Subcutaneous abdominal adipose tissue (tissue), 5 donors: ENCODE data around the gene NLRP5.
"Not testable (repeated sequence)": the region's sequence is repeated elsewhere in the genome, so short reads cannot be mapped to it uniquely, and the experiment has no call there.

Experiments used
- H3K27ac ChIP-seq: one replicate; pipeline ENCODE4 v1.7.0; 2013; ENCODE audit warnings: low read depth, mild to moderate bottlenecking, inconsistent platforms, low read length, moderate library complexity
- H3K27me3 ChIP-seq, 5 donors: one replicate each; pipeline ENCODE4 v1.7.0; 2013; ENCODE audit warnings: low read length in 5 of 5, inconsistent platforms in 1 of 5; ENCODE audit not compliant: control insufficient read depth in 5 of 5, insufficient read depth in 4 of 5
- H3K36me3 ChIP-seq, 5 donors: one replicate each; pipeline ENCODE4 v1.7.0; 2013; ENCODE audit warnings: low read length in 5 of 5; ENCODE audit not compliant: control insufficient read depth in 5 of 5, insufficient read depth in 5 of 5
- H3K4me1 ChIP-seq, 5 donors: one replicate each; pipeline ENCODE4 v1.7.0; 2013; ENCODE audit warnings: low read length in 5 of 5, mild to moderate bottlenecking in 3 of 5, moderate library complexity in 1 of 5; ENCODE audit not compliant: control insufficient read depth in 5 of 5, insufficient read depth in 5 of 5
- H3K4me3 ChIP-seq, 5 donors: one replicate each; pipeline ENCODE4 v1.7.0; 2013; ENCODE audit warnings: low read length in 5 of 5, low read depth in 1 of 5
- H3K9ac ChIP-seq, 5 donors: one replicate each; pipeline ENCODE4 v1.7.0; 2013; ENCODE audit warnings: low read length in 5 of 5, mild to moderate bottlenecking in 4 of 5, moderate library complexity in 3 of 5
- H3K9me3 ChIP-seq, 5 donors: one replicate each; pipeline ENCODE4 v1.7.0; 2013; ENCODE audit warnings: low read length in 5 of 5; ENCODE audit not compliant: control insufficient read depth in 5 of 5
- donor health status: healthy.
- donor health status: healthy.
- donor health status: healthy.
- donor health status: healthy.
- donor health status: healthy.

Gene NLRP5

DNA sequence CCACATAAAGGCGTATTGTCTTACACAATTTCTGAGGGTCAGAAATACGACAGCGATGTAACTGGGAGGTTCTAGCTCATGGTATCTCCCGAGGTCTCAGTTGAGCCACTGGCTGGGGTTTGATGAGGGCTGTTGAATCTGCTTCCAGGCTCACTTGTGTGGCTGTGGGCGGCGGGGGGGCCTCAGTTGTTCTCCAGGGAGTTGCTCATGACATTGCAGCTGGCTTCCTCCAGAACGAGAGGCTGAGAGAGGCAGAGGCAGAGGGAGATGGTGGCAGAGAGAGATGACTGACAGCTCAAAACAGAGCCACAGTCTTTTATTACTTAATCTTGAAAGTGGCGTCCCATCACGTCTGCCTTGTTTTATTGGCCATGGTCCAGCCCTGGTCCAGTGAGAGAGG lies 6.2 kb upstream of the NLRP5 start:
- Histone ChIP-seq H3K27me3 (peaks cover 0 to 4% (median 0%) of the 10 kb centered on the region in 5 donors), H3K4me1 (no peaks in the 10 kb centered on the region), H3K27ac (no peak overlapping the region), H3K4me3 (no peak overlapping the region), H3K9ac (no peak overlapping the region), H3K36me3 (no peaks in the 10 kb centered on the region), H3K9me3 (peaks cover 3 to 7% (median 4%) of the 10 kb centered on the region in 5 donors)

DNA sequence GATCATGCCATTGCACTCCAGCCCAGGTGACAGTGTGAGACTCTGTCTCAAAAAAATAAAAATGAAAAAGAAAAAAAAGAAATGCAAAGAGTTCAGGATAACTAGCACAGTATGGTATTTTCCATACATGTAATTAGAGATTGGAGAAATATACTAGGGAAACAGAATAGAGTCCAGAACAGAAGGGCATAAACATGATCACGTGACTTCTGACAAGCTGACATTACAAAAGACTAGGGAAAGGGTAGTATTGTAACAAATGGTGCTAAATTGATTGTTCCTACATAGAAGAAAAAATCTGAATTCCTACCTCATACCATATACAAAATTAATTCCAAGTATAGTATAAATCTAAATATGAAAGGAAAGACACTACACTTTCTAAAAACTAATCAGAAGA lies 1.3 kb upstream of the NLRP5 start:
- Histone ChIP-seq H3K9me3 (no peaks in the 10 kb centered on the region), H3K9ac (no peak overlapping the region), H3K27me3 (peaks cover 0 to 5% (median 3%) of the 10 kb centered on the region in 5 donors), H3K4me3 (no peak overlapping the region), H3K27ac (no peak overlapping the region), H3K36me3 (no peaks in the 10 kb centered on the region), H3K4me1 (no peaks in the 10 kb centered on the region)

DNA sequence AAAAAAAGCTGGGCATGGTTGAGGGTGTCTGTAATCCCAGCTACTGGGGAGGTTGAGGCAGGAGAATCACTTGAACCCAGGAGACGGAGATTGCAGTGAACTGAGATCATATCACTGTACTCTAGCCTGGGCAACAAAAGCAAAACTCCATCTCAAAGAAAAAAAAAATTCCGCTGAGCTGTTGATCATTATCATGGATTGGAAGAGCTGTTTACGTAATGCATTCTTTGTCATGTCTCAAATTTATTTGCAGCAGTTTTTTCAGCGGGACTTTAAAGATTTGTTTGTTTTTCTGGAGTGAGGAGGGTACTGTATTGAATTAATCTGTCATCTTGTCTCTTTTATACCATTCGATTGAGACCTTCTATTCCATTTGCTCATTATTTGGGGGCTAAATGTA lies 4.3 kb downstream of the NLRP5 start:
- Histone ChIP-seq H3K36me3 (no peaks in the 10 kb centered on the region), H3K27me3 (peaks cover 0 to 4% (median 0%) of the 10 kb centered on the region in 5 donors), H3K4me3 (no peak overlapping the region), H3K27ac (no peak overlapping the region), H3K4me1 (no peaks in the 10 kb centered on the region), H3K9me3 (peaks cover 0 to 7% (median under 1%) of the 10 kb centered on the region in 5 donors), H3K9ac (no peak overlapping the region)

DNA sequence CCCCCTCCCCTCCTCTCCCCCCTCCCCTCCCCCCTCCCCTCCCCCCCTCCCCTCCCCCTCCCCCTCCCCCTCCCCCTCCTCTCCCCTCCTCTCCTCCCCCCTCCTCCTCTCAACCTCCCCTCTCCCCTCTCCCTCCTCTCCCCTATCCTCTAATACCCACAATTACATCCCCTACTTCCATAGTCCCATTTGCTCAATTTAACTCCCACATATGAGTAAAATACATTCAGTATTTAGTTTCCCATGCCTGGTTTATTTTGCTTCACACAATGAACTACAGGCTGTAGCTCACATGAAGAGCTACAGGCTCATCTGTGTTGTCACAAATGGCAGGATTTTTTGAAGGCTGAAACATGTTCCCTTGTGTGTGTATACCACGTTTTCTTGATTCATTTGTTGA lies 6.9 kb downstream of the NLRP5 start:
- Histone ChIP-seq H3K9me3 (peaks cover 0 to 13% (median 5%) of the 10 kb centered on the region in 5 donors), H3K36me3 (no peaks in the 10 kb centered on the region), H3K4me3 (no peak overlapping the region), H3K27me3 (no peaks in the 10 kb centered on the region), H3K27ac (no peak overlapping the region), H3K4me1 (no peaks in the 10 kb centered on the region), H3K9ac (no peak overlapping the region)

DNA sequence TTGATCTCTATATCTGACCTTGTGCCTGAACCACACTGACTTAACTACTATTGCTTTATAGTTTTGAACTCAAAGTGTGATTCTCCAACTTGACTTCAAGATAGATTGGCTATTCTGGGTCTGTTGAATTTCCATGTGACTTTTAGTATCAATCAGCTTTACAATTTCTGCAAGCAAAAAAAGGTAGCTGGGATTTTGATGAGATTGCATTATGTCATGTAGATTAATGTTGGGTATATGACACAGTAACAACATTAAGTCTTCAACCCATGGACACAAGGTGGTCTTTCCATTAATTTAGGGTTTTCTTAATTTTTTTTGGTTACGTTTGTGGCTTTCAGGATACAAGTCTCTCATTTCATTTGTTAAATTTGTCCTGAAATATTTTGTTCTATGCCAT lies 28.2 kb downstream of the NLRP5 start:
- Histone ChIP-seq H3K27me3 (no peaks in the 10 kb centered on the region), H3K36me3 (no peaks in the 10 kb centered on the region), H3K4me3 (no peak overlapping the region)

DNA sequence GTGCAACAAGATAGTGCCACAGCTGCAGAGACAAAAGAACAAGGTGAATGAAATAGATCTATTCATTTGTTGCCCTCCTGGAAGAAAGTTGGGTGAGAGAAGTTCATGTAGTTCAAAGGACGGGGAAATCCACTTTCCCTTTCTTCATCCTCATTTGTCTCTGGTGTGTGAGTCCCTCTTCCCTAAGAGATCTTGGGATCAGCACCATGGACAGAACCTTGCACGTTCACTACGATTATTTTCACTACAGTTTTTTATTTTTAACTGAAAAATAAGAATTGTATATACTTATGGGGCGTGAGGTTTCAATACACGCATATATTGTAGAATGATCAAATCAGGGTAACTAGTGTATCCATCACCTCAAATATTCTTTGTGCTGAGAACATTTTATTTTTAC lies 29.2 kb downstream of the NLRP5 start:
- no peak overlapping the region for H3K4me3 ChIP-seq
- no peaks in the 10 kb centered on the region for H3K27me3 ChIP-seq

More for the DNA sequence above, 28.2 kb downstream of the NLRP5 start:
- Histone ChIP-seq H3K9ac (no peak overlapping the region), H3K27ac (no peak overlapping the region), H3K4me1 (no peaks in the 10 kb centered on the region), H3K9me3 (peaks cover 0 to 14% (median 0%) of the 10 kb centered on the region in 5 donors)

DNA sequence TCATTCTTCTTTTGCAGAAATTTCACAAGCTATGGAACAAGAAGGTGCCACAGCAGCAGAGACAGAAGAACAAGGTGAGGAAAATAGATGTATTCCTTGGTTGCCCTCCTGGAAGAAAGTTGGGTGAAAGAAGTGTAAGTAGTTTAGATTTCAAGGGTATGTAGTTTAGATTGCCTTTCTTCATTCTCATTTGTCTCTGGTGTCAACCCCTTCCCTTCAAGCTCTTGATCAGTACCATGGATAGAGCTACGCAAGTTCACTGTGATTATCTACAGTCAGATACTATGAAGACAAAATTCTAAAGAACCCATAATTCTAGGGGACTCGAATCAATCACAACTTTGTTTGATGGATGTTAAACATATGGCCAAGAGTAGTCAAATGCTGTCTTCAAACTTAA lies 32.8 kb downstream of the NLRP5 start:
- not testable (repeated sequence) for H3K27me3 ChIP-seq, H3K36me3 ChIP-seq, H3K4me1 ChIP-seq, H3K9ac ChIP-seq, H3K9me3 ChIP-seq, H3K27ac ChIP-seq, H3K4me3 ChIP-seq

More for the DNA sequence above, 29.2 kb downstream of the NLRP5 start:
- no peak overlapping the region for H3K27ac ChIP-seq
- peaks cover 0 to 11% (median 0%) of the 10 kb centered on the region in 5 donors for H3K9me3 ChIP-seq
- H3K36me3 ChIP-seq = no peaks in the 10 kb centered on the region
- H3K4me1 ChIP-seq = no peaks in the 10 kb centered on the region
- no peak overlapping the region for H3K9ac ChIP-seq

DNA sequence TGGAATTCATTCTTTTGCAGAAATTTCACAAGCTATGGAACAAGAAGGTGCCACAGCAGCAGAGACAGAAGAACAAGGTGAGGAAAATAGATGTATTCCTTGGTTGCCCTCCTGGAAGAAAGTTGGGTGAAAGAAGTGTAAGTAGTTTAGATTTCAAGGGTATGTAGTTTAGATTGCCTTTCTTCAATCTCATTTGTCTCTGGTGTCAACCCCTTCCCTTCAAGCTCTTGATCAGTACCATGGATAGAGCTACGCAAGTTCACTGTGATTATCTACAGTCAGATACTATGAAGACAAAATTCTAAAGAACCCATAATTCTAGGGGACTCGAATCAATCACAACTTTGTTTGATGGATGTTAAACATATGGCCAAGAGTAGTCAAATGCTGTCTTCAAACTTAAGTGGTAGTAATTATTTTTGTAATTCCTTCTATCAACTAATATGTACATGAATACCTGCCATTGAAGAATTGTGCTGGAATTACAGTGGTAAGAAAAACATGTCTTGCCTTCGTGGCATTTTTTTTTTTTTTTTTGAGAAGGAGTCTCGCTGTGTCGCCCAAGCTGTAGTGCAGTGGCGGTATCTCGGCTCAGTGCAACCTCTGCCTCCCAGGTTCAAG lies 33.9 kb downstream of the NLRP5 start:
- not testable (repeated sequence) for H3K4me1 ChIP-seq, H3K9ac ChIP-seq, H3K9me3 ChIP-seq, H3K36me3 ChIP-seq, H3K4me3 ChIP-seq, H3K27me3 ChIP-seq, H3K27ac ChIP-seq

DNA sequence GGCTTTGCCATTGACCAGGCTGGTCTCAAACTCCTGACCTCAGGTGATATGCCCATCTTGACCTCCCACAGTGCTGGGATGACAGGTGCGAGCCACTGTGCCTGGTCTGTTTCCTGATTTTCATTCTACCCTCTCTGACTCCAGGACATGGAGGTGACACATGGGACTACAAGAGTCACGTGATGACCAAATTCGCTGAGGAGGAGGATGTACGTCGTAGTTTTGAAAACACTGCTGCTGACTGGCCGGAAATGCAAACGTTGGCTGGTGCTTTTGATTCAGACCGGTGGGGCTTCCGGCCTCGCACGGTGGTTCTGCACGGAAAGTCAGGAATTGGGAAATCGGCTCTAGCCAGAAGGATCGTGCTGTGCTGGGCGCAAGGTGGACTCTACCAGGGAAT lies 40.2 kb downstream of the NLRP5 start:
- H3K27me3 ChIP-seq = peaks cover 0 to 3% (median 0%) of the 10 kb centered on the region in 5 donors
- H3K36me3 ChIP-seq = no peaks in the 10 kb centered on the region
- no peak overlapping the region for H3K4me3 ChIP-seq
- H3K9me3 ChIP-seq = peaks cover 0 to 4% (median 2%) of the 10 kb centered on the region in 5 donors
- no peak overlapping the region for H3K9ac ChIP-seq
- H3K4me1 ChIP-seq = no peaks in the 10 kb centered on the region
- no peak overlapping the region for H3K27ac ChIP-seq

DNA sequence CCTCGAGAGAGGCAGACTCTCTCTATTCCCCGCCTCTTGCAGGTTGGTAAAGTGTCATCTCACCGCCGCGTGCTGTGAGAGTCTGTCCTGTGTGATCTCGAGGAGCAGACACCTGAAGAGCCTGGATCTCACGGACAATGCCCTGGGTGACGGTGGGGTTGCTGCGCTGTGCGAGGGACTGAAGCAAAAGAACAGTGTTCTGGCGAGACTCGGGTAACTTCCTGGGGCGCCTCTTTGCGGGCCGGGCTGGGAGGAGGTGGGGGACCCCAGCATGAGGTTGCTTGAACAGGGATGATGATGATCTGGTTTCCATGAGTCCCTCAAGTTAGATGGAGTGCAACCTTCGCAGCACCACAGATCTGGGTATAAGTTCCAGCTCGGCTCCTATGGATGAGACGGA lies 67.0 kb downstream of the NLRP5 start:
- Histone ChIP-seq H3K9ac (no peak overlapping the region), H3K4me1 (no peaks in the 10 kb centered on the region), H3K9me3 (peaks cover 0 to under 1% (median 0%) of the 10 kb centered on the region in 5 donors), H3K36me3 (no peaks in the 10 kb centered on the region), H3K4me3 (no peak overlapping the region), H3K27me3 (peaks cover 0 to 11% (median 7%) of the 10 kb centered on the region in 5 donors), H3K27ac (no peak overlapping the region)
